ENCODE measurements around the gene EIF2B4. TPM values are rescaled to one million over a fixed set of nuclear protein-coding genes. Genes with fewer than 3 reads are reported as not detected.

The EIF2B4 gene
- 10 to 100 TPM; 48.2 to 54.5 (median 52.9) TPM for polyA plus RNA-seq (ENCODE audit: insufficient read length in 4 of 4)

DNA sequence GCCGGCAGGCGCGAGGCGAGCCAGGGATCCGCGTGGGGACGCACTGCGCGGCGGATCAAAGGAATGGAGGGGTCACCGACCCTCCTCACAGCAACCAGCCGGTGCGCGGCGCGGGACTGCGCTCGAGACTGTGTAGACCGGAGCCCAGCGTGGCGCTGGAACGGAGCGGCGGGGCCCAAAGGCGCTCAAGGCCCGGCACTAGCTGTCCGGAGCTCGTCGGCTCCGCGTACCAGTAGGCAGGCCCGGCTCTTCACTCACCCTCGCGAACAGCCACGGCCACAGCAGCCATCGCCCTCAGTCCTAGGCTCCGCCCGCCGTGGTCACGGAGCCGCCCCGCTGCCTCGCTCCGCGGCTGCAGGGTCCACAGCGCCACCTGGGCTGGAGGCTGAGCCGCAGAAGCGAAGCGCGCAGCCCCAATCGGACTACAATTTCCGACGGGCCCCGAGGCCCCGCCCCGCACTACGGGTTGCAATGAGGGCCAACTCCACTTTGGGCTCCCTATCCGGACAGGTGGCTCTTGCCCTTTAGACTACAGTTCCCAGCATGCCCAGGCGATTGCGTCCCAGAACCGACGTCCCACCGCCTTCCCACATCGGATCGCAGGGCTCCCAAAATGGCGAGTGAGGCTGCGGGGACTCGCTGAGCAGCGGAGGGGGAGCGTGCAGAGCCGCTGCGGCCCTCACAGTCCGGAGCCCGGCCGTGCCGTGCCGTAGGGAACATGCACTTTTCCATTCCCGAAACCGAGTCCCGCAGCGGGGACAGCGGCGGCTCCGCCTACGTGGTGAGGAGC, at the start of gene EIF2B4, which contains the start of gene SNX17:
TSS of gene EIF2B4 (minus strand) at position 313 of the 790 bp plus-strand sequence. CDS start at position 289, 24 bp downstream.
TSS of gene SNX17 (plus strand) at position 591 of the 790 bp plus-strand sequence. CDS start at position 719, 128 bp downstream.
- peak; percentile 97 to 99 (median 98) for DNase-seq (ENCODE audit: low read depth in 4 of 4, low spot score in 3 of 4)

DNA sequence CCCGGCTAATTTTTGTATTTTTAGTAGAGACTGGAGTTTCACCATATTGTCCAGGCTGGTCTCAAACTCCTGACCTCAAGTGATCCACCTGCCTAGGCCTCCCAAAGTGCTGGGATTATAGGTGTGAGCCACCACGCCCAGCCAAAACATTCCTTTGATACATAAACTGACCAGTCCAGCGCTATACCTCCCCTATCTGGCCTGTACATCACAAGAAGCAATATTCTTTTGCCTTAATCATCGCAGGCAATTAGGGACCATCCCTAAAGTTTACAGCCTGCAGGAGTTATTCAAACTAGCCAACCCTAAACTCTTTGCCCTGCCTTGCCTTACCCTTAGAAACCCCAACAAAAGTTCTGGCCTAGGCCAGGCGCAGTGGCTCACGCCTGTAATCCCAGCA, 46.0 kb upstream of the EIF2B4 start:
- no peak for DNase-seq (ENCODE audit: low read depth in 4 of 4, low spot score in 3 of 4)

DNA sequence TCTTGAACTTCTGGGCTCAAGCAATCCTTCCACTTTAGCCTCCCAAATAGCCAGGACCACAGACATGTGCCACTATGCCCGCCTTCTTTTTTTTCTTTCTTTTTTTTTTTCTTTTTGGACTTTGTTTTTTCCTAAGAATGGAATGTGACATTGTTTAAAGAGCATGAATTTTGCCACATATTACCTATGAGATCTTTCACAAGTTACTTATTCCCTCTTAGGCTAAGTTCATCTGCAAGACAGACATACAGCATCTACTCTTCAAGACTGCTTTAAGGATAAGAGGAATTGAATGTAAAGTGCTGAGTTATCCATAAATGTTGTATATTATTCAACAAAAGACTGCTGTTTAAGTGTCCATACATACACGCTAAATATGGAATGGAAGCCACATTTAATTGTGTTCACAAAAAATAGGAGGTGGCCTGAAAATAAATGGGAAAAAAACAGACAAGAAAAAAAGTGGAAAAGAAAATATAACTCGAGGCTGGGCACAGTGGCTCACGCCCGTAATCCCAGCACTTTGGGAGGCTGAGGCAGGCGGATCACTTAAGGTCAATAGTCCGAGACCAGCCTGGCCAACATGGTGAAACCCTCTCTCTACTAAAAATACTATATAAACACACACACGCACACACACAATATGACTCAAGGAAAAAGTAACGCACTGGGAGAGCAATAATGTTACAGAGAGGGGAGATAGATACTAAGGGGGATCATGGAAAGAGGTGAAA, 42.4 kb upstream of the EIF2B4 start:
- no peak for DNase-seq (ENCODE audit: low read depth in 4 of 4, low spot score in 3 of 4)

DNA sequence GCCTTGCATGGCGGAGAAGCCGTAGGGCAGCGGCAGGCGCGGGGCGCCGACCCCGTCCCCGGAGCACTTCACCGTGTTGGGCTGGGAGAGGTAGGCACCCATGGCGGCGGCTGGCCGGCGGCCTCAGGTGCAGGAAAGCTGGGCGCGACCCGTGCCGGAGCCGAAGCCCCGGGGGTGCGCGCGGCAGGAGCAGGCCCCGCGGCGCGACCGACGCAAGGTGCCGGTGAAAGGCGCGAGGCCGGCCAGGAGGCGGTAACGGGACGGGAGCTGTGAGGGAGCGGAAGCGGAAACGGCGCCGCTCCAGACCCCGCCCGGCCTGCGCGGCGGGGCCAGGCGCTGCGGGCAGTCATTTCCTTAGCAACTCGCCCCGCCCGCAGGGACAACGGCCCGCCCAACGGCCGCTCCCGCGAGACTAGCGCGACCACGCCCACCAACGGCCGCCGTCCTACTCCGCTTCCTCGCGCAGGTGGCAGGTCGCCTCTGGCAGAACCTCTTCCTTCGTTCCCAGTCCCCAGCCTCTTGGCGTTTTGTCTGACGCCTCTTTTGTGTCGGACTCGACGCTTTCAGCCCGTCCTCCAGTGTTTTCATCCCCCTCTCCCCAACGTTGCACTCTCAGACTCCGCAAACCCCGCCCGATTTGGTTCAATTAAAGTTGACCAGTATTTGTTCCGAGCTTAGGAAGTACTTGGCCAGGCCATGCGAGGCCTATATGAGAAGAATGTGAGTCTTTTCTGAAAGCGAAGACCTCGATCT, 39.4 kb upstream of the EIF2B4 start, which contains the start of gene PPM1G:
TSS of gene PPM1G (minus strand) at position 271 of the 753 bp plus-strand sequence. CDS start at position 102, 169 bp downstream.
- peak; percentile 85 to 91 (median 88) for DNase-seq (ENCODE audit: low read depth in 4 of 4, low spot score in 3 of 4)

DNA sequence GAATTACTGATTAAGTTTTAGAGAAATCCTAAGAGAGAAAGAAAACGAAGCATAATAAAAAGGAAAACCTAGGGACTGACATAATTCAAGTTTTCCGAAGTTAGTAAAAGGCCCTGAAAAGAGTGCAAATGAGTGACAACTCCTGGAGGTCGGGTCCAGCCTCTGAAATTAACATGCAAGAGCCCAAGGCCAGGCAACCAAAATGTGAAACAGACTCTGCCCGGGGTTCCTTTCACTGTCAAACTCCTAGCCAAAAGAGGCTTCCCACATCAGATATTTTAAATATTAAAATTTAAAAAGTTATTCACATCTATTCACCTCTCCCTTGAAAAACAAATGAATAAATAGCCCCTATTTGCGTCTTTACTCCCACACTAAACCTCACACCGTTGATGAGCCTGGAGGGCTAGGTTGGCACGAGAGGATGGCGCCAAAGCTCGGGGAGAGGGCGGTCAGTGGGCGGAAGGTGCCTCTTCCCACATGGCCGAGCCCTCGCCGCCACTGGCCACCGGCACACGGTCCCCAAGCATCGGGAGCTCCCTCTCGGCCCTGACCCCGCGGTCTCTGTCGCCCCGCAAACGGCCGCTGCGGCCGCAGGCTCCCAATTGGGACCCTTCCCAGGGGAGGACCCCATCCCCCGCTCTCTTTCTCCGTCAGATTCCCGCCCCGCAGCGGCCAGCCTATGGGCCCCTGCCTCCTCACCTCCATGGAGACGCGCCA, 38.6 kb upstream of the EIF2B4 start:
- DNase-seq (ENCODE audit: low read depth in 4 of 4, low spot score in 3 of 4) = no peak

DNA sequence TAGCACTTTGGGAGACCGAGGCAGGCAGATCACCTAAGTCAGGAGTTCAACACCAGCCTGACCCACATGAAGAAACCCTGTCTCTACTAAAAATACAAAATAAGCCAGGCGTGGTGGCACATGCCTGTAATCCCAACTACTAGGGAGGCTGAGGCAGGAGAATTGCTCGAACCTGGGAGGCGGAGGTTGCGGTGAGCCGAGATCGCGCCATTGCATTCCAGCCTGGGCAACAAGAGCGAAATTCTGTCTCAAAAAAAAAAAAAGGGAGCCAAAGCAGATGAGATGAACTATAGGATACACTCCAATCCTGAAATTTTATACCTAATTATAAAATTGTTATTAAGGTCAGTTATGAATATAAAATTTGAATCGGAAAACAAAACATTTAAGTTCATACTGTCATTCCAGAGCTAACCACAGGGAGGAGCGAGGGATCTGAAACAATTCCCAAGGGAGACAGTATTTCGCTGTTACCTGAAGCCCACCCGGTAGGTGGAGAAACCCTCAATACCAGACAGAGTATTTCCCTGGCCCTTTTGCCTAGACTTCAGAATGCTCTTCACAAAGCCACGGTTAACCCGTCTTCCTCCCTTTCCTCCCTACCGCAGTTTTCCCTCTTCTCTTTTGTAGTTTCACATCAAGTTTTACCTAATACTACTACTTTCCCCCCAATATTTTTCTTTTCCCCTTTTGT, 37.8 kb upstream of the EIF2B4 start:
- DNase-seq (ENCODE audit: low read depth in 4 of 4, low spot score in 3 of 4) = peak in 2 of 4 donors; percentile 36 to 40

DNA sequence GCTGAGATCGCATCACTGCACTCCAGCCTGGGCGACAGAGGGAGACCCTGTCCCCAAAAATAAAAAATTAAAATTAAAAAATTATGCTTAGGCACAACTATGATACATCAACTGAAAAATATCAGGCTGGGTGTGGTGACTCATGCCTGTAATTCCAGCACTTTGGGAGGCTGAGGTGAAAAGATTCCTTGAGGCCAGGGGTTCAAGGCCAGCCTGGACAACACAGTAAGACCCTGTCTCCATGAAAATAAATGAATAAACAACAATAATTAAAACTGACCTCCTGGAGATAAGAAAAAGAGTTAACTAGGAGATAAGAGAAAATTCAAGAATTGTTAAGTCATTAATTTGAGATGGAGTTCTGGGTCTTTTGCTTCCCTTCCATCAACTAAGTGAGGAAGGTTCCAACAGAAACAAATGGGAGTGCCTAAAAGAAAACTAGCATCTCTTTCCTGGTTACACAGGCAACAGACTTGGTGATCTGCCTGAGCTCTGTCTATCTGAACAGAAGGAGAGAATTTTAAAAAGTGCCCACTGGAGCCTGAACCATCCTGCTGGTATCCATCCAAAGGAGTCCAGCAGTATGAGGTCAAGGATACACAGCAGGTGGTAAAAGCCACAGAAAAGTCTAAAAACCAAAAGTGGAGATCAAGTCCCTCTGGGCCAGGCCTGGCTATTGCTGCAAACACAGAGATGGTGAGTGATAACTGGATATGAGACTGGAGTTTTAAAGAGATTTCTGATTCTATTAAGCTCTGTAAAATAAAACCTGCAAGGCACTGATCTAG, 30.4 kb upstream of the EIF2B4 start:
- no peak for DNase-seq (ENCODE audit: low read depth in 4 of 4, low spot score in 3 of 4)

DNA sequence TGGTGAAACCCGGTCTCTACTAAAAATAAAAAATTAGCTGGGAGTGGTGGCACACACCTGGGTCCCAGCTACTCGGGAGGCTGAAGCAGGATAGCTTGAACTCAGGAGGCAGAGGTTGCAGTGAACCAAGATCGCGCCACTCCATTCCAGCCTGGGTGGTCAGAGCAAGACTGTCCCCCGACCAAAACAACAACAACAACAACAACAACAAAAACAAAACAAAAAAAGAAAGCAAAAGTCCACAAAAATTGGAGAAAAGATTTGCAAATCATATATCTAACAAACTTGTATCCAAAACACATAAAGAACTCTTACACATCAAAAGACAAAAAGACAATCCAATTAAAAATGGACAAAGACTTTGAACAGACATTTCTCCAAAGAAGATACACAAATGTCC, 28.8 kb upstream of the EIF2B4 start:
- no peak for DNase-seq (ENCODE audit: low read depth in 4 of 4, low spot score in 3 of 4)

DNA sequence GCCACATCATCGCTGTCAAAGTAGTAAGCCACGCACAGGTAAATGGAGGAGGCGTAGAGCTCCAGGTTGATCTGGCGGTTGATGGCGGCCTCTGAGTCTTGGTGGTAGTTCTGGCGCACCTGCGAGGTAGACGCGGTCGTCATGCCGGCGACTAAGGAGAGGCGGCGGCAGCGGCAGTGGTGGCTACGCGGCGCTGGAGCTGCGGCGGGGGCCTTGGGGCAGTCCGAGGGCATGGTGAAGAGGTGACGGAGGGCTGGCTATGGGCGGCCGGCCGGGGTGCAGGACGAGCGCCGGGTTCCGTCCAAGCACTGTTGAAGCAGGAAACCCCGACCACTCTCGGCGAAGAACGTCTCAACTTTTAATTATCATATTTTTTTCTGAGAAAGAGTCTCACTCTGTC, 23.1 kb upstream of the EIF2B4 start:
- no peak for DNase-seq (ENCODE audit: low read depth in 4 of 4, low spot score in 3 of 4)

DNA sequence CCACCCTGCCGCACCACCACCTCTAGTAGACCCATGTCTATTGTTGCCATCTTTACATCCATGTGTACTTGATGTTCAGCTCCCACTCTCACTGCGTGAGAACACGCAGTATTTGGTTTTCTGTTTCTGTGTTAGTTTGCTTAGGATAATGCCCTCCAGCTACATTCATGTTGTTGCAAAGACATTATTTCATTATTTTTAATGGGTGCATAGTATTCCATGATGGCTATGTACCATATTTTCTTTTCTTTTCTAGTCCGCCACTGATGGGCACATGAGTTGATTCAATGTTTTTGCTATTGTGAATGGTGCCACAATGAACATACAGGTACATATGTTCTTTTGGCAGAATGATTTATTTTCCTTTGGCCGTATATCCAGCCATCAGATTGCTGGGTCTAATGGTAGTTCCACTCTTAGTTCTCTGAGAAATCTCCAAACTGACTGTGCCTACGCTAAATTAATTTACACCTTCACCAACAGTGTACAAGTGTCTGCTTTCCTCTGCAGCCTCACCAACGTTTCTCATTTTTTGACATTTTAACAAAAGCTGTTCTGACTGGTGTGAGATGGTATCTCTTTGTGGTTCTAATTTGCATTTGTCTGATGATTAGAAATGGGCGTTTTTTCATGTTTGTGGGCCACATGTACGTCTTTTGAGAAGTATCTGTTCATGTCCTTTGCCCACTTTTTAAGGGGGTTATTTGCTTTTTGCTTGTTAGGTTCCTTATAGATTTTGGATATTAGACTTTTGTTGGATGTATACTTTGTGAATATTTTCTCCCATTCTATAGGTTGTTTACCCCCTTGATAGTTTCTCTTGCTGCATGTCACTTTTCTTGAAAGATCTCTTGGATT, 20.9 kb upstream of the EIF2B4 start:
- no peak for DNase-seq (ENCODE audit: low read depth in 4 of 4, low spot score in 3 of 4)

DNA sequence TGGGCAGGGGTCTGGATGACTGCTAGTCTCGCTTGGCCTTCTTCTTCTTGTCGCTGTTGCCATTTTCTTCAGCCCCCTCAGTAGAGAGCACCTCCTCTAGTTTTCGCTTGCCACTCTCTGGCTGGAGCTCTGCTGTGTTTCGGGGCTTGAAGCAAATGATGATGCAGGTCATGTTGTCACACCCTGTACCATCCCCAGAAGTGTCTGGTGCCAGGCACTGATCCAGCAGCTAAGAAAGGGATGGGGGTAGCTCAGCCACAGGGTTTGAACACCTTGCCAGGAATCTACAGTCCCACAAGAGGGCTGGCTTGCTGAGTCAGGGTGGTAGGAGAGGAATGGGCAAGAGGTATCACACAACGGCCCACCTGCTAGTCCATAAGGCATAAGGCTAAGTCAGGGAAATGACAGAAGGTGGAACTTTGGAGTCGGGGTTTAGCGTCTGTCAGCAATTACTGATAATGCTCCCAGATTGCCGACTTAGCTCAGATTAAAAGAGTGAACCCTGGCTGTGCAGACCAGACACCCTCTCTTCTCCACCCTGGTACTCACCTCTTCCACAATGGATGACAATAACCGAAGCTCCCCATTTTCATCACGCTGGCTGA, 11.5 kb upstream of the EIF2B4 start:
- no peak for DNase-seq (ENCODE audit: low read depth in 4 of 4, low spot score in 3 of 4)

DNA sequence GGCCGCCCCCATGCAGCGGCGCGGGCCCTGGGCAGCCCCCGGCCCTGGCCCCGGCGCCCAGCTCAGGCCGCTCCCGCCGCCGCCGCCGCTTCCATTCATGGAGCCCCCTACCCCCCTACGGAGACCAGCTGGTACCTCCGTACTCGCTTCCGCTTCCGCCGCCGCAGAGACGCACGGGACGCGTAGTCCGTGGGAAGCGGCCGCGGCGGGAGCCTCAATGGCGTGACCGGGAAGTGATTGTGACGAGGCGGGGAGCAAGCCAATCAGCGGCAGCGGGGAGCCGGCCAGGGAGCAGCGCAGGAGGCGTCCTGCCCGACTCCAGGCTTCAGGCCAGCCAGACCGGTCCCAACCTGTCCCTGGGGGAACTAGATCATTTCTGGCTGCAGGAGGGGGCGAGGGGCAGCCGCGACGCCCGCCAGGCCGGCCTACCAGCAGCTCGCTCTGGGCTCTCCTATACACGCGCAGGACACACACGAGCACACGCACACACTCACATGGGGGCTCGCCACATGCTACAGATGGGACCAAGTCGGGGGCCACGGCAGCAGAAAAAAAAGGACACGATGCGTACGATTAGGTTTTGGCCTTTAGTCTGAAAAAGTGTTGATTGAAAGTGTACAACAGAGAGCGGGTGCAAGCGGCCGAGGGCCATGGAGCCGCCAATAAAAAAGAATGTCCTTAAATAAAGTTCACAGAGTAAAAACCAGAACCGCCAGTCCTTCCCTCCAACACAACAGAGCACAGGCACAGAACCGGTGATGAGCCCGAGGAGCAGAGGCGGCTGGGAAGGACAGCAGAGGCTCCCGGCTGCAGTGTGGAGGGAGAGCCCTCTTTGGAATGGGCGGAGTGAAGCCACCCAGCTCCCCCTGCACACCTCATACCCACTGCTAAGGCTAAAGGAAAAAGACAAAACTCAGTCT, 10.7 kb upstream of the EIF2B4 start, which contains the start of gene ZNF513:
TSS of gene ZNF513 (minus strand) at position 109 of the 920 bp plus-strand sequence. CDS start 208 bp downstream, outside the sequence.
- DNase-seq (ENCODE audit: low read depth in 4 of 4, low spot score in 3 of 4) = peak; percentile 90 to 92 (median 92)

DNA sequence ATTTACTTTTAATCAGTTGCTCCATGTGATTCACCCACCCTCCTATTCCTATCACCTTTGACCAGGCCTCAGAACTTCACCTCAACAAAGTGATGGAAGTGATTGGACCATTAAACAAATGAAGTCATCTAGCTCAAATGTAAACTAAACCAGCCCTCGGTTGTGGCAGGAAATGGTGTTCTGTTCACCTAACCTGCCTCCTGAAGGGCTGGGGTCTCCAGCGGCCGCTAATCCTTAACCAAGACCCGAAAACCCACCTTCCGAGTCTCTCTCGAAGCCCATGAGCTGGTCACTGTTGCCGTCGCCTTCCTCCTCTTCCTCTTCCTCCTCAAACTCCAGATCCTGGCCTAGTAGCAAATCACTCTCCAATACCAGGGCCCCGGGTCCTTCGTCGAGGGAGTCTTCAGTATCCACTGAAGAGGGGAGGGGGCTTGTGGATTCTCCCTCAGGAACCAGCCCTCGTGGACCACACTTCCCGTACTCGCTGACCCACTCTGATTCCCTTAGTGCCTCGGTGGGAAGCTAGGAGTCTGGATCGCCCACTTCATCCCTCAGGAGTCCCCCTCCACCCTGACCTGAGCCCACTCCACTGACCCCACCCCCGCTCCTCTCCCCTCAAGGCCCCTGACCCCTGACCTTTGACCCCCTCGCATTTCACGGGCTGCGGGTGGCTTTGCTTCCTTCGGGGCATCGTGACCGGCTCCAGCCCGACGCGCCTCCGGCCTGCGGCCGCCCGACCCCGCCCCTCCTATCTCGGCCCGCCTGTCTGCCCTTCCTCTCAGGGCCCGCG, 9.9 kb upstream of the EIF2B4 start:
- peak in 1 of 4 donors; percentile 24 for DNase-seq (ENCODE audit: low read depth in 4 of 4, low spot score in 3 of 4)

DNA sequence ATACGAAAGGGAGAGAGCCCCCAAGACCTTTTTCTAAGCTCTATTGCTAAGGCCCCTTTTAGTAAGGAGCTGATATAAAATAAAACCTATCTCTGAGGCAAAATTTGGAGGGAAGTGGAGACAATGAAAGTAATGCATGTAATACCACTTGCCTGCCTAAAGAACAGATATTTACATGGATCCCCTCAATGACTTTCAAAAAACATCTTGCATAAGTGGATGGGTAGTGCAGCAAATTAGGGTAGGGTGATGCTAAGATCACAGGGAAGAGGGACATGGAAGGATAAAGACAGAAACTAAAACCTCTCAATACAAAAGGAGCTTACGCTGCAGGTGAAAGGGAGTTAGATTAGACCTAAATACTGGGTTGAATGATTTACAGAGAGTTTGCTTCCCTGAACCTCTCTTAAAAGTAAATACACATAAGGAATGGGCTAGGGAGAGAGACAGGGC, 9.3 kb upstream of the EIF2B4 start:
- DNase-seq (ENCODE audit: low read depth in 4 of 4, low spot score in 3 of 4) = no peak

DNA sequence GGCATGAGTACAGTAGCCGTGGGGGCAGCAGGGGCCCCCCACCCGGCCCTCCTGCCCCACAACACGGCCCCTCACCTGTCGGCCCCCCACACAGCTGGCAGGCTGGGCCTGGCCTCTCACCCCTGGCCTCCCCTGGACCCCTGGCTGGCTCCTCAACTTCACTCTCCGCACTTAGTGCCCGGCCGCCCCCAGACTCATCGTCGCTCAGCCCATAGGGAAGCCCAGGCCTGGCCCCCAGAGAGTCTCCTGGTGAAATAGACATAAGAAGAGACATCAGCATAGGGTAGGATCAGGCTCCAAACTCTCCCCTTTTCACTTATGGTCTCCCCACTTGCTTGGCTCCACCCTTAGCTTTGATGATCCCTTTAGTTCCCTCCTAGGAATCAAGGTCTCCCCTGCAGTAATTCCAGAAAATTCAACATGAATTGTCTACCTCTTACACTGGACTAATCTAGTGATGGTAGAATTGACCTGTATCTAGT, 8.7 kb upstream of the EIF2B4 start:
- DNase-seq (ENCODE audit: low read depth in 4 of 4, low spot score in 3 of 4) = no peak

Measured in right renal pelvis (tissue), 4 donors.